ENCODE measurements around the gene NGEF. TPM values are rescaled to one million over a fixed set of nuclear protein-coding genes. Genes with fewer than 3 reads are reported as not detected.

The NGEF gene
- total RNA-seq, 2 donors from 2014 or later = 34.4 to 41.4 TPM

DNA sequence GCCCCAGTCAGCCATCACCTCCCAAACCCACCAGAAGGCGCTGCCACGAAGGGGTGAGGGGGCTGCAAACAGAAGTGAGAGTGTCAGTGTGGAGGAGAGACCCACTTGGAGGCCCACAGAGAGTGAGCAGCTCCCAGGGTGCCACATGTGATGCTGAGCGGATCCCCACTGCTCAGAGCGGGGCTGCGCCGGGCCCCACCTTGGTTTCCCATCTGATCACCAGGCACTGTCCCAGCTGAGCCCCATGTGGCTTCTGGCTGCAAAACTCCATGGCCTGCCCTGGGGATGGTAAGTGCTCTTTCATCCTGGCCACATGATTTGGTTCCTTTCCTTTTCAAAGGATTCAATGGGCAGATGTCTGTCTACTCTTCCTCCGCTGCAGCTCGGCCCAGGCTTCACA lies 119.2 kb downstream of the NGEF start:
- intact Hi-C loops (cut with DNase I, micrococcal nuclease) = no loop called here
- DNase-seq (no peak), ATAC-seq (no peak)

DNA sequence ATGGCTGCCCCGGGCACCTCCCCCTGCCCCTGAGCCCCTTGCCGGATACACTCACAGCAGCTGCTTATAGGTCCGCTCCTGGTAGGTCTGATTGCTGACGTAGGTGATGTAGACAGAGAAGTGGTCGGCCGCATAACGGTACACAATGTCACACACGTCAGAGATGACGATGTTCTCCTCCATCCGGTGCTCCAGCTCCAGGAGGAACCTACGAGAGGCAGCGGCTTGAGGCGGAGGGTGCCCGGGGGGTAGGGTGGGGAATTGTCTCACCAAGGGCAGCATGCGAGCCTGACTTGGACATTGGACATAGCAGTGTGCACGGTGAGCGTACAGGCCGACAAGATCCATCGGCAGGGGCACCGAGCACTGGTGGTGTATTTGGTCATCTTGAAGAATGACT lies 120.2 kb downstream of the NGEF start:
- intact Hi-C loops (cut with DNase I, micrococcal nuclease) = no loop called here
- no peak for ATAC-seq
- DNase-seq = no peak

DNA sequence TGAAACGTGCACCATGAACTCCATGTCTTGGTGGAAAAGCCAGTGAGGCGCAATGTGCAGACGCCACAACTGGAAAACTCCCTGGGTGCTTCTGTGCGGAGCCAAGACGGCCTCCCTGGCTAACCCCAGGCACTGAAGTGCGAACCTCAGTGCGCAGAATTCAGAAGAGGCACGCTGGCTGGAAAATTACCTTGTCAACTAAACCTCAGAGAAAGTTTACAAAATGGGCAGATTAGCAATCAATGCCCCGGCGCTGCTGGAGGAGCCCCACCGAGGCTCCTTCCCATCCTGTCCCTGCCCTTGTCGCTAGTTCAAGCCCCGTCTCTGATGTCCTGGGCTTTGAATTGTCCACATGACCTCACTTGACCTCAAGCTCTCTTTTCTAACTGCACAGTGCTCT lies 120.8 kb downstream of the NGEF start:
- intact Hi-C loops (cut with DNase I, micrococcal nuclease) = no loop called here
- ATAC-seq = no peak
- no peak for DNase-seq

DNA sequence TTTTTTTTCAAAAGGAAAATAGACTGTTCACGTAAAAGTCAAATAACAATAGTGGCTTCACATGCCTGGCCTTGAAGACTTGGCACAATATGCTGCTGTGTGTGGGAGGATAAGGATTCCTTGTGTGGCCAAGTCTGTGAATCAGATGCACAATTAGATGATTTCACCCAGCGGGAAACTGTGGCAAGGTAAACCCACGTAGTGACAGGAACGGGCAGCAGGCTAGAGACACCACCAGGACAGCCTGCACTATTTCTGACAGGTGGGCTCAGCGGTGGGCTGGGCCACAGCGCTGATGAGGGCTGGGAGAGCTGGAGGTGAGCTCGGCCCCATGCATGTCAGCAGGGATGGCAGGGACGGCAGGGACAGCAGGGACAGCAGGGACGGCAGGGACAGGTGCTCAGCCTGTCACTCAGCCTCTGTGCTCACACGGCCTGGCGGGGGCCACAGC lies 121.4 kb downstream of the NGEF start:
- no peak for ATAC-seq
- intact Hi-C loops (cut with DNase I, micrococcal nuclease) = no loop called here
- no peak for DNase-seq

DNA sequence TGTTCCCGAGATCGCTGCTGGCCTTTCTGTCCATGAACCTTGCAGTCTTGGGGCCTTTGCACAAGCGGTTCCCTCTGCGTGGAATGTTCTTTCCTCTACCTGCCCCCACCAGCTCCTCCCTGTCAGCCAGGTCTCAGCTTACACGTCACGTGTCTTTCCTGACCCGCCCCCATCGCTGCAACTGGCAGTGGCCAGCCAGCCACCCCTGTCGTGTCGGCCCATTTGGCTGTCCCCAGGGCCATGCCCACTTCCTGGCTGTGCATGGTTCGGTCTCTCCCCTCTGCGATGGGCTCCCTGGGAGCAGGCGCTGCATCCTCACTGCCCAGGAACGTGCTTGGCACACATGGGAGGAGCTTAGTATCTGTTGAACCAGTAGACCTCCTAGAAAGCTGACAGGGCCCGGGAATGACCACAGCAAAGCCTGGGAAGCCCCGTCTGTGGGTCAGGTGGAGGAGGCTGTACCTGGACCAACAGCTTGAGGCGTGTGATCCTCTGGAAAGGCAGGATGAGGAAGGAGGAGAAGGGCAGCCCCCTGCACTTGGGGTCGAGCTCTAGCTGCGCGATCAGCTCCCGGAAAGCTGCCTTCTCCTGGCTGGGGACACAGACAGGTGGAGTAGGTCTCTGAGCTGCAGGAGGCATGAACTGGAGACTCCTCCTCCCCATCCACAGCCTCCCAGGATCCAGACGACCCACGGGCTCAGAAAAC lies 122.0 kb downstream of the NGEF start:
- DNase-seq (no peak), ATAC-seq (no peak)
- intact Hi-C loops (cut with DNase I, micrococcal nuclease) = no loop called here

DNA sequence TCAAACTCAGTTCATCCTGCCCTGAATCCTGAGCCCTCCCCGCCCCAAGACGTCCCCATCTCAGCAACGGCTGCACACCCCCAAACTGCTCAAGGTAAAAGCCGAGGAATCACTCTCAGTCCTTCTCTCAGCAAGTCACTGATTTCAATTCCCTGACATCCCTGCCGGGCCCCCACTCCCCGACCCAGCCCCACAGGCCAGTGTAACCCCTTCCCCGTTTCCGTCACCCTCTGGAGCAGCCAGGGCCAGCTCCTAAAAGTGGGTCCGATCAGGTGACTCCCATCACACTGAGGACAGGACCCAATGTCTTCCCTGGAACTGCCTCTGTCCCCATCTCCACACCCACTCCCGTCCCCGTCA lies 122.5 kb downstream of the NGEF start:
- DNase-seq (no peak), ATAC-seq (no peak)
- intact Hi-C loops (cut with DNase I, micrococcal nuclease) = no loop called here

DNA sequence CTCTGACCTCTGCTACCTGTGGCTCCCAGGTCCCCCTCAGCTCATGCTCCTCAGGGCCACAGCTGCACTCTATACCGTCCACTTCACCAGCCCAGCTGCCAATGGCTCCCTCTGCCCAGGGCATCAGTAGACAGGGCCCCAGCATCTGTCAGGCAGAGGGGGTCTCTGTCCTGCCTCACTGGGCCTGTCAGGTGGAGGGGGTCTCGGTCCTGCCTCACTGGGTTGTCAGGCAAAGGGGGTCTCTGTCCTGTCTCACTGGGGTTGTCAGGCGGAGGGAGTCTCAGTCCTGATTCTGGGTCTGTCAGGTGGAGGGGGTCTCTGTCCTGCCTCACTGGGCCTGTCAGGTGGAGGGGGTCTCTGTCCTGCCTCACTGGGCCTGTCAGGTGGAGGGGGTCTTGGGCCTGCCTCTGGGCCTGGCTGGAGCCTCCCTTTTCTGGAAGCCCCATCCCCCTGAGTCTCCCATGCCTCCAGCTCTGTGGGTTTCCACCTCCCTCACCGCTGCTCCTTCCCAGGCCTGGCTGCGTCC lies 123.1 kb downstream of the NGEF start:
- intact Hi-C loops (cut with DNase I, micrococcal nuclease) = no loop called here
- DNase-seq (no peak), ATAC-seq (no peak)

DNA sequence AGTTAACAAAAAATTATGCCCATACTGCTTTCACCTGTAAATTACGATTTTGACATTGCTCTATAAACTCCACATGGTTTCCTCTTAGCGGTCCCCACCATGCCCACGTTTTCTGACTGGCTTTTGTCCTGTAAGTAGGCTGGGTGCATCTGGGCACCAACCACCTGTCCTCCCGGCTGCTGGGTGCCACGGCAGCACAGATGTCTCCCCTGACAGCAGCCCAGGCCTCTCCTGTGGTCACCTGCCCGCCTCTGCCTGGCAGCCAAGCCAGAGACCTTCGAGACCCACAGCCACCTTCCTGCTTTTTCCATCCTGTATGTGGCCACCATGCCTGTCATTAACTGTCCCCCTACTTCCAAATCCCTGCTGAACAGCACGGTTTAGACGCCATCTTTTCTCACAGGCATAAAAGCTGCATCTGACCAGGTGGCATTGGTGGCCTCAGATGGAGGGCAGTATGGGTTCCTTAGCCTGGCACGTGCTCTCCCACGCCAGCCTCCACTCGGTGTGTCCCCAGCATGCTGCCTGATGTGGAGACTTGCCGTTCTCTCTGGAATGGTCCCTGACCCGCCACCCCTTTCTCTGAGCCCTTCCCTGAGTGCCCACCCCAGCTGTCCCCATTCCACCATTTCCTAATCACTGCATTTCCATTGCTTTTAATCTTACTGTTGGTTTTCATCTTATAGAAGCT lies 124.1 kb downstream of the NGEF start:
- ATAC-seq = no peak
- DNase-seq = no peak
- intact Hi-C loops (cut with DNase I, micrococcal nuclease) = no loop called here

DNA sequence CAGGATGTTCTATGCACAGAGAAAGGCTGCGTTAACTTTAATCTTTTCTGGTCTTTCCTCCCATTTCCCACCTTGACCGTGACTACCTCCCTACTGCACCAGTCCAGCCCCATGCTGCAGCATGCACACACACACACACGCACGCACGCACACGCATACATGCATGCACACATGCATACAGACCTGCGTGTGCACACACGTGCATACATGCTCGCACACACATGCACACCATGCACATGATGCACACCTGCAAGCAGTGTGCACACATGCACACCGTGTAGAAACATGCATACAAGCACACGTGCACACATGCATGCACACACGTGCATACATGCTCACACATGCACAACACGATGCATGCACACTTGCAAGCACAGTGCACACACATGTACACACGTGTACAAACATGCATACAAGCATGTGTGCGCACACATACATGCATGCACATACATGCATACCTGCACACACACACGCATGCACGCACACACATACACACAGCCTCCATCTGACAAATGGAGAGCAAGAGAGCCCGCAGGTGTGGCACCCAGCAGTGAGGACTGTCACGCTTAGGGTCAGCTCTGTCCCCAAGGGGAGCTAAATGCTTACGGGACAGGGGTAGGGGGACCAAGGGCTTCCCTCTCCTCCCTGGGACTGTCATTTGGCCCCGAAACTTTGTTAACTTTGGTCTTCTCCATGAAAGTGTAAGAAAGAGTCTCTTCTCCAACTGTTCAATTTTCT lies 124.8 kb downstream of the NGEF start:
- ATAC-seq (no peak), DNase-seq (no peak)
- intact Hi-C loops (cut with DNase I, micrococcal nuclease) = no loop called here

DNA sequence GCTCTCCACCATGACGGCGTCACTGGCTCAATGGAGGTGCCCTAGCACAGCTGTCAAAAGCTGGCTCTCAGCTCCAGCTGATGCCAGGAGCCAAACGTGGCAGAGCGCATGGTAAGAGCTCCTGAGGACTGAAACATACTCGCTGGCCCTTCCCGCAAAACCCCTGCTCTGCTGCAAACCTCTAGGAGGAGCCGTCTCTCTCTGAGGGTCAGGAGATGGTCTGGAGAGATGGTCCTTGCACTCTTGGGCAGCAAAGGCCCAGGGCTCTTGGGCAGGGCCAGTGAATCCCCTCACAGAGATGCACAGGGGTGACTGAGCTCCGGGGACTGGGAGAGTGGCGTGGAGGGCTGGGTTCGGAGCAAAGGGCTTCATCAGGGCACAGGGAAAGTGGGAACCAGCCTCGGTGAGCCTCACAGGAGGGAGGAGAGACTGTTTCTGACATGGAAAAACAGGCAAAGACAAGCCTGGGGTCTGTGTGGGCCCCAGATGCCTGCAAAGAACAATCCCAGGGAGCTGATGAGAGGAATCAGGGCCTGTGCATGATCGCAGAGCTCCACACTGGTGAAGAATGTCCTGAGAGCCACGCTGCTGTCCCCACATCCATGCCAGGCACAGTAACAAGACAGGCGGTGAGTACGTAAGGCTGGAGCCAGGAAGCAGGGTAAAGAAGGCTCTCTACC lies 125.7 kb downstream of the NGEF start:
- intact Hi-C loops (cut with DNase I, micrococcal nuclease) = no loop called here
- ATAC-seq (no peak), DNase-seq (no peak)

DNA sequence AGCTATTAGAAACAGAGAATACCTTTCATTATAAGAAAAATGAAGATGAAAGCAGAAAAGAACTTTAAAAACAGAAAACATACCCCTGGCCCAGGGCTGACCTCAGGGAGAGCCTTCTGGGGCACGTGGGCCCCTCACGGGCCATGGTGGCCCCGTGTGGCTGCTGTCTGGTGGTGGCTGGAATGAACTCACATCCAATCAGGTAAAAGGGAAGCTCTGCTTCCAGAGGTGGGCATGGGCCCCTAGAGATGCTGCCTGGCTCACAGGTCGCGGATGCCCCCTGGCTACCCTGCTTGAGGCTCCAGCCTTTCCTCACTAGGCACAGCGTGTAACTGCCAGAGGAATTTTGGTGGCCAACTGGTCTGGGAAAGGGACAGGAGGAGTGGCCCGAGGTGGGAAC lies 126.4 kb downstream of the NGEF start:
- no peak for DNase-seq
- ATAC-seq = no peak
- intact Hi-C loops (cut with DNase I, micrococcal nuclease) = no loop called here

DNA sequence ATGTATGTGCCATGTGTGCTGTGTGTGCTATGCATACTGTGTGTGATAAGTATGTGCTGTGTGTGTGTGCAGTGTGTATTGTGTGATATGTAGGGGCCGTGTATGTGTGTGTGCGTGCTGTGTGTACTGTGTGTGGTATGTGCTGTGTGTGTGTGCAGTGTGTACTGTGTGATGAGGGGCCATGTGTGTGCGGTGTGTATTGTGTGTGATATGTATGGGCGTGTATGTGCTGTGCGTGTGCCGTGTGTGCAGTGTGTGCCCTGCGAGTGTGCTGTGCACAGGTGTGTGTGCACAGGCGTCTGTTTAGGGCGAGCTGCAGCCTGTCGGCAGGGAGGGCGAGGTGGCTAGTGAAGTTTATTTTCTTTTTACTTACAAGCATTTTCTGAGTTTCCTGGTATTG lies 126.9 kb downstream of the NGEF start:
- ATAC-seq (no peak), DNase-seq (no peak)
- intact Hi-C loops (cut with DNase I, micrococcal nuclease) = no loop called here

DNA sequence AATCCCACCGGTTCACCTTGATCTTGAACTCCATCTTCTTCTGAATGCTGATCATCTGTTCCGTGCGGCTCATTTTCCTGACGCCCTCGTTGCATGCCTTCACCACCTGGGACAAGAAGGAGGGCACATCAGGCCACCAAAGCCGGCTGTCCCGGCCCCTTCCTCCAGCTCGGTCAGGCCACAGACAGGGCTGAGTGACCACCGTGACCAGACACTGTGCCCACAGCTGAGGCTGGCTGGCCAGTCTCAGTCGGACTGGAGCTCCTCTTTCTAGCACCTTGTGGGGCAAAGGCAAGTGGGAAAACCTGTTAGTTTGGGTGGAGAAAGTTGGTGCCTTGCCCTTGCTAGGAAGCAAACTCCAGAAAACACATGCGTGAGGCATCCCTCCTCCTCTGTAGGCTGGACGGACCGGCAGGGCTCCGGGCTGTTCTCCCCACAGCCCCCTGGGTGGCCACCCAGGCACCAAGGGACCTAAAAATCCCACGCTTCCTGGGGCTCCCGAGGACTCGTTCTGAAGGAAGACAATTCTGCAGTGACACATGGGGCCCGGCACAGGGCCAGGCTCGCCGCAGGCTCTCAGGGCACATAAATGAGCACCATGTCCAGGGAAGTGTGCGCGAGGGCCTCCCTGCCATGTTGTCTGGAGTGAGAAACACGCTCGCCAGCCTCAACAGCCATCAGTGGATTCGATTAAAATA lies 127.6 kb downstream of the NGEF start:
- DNase-seq (no peak), ATAC-seq (no peak)
- intact Hi-C loops (cut with DNase I, micrococcal nuclease) = no loop called here

DNA sequence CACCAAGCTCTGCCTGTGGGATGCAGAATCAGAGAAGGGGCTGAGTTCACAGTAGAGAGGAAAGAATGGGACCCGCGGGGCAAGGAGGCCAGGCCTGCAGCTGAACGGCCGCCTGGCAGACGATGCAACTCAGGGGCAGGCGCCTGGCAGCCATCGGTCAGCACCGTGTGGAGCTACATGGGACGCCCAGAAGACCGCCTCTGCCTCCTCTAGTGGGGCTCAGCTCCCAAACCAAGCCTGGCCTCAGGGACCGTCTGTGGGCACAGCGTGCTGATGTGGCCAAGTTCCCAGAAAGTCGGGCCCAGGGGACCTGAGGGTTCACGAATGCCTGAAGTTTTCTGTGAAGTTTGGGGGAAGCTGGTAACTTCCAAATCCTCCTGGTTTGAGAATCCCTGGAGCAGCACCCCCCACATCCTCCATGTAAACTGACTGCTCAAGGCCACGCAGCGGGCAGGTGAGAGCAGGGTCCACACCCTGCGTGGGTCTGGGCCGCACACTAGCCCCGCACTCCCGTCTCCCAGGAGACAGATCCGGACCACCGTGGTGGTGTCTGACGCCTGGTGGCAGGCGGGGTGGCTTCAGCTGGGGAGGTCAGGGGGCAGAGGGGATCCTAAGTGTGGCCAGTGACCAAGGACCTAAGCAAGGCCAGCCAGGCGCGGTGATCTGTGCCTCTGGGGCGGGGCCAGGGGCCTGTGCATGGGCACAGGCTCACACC lies 128.3 kb downstream of the NGEF start:
- no peak for ATAC-seq
- intact Hi-C loops (cut with DNase I, micrococcal nuclease) = no loop called here
- no peak for DNase-seq

DNA sequence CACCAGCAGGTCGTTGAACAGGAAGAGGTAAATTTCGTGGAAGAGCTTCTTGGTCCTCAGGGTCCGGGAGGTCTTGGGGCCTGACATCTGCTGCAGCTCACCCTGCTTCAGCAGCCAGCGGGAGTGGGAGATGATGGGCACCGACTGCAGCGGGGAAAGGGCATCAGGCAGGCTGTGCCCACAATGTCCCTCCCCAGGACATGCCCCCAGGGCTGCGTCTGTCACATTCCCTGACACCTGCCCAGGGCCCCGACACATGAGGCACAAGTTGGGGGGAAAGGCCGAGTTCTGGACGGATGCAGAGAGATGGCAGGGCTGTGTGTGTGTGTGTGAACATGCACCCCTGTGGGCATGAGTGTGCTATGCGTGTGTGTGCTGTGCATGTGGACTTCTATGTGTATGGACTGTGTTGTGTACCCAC lies 129.0 kb downstream of the NGEF start:
- intact Hi-C loops (cut with DNase I, micrococcal nuclease) = no loop called here
- no peak for DNase-seq
- ATAC-seq = no peak

DNA sequence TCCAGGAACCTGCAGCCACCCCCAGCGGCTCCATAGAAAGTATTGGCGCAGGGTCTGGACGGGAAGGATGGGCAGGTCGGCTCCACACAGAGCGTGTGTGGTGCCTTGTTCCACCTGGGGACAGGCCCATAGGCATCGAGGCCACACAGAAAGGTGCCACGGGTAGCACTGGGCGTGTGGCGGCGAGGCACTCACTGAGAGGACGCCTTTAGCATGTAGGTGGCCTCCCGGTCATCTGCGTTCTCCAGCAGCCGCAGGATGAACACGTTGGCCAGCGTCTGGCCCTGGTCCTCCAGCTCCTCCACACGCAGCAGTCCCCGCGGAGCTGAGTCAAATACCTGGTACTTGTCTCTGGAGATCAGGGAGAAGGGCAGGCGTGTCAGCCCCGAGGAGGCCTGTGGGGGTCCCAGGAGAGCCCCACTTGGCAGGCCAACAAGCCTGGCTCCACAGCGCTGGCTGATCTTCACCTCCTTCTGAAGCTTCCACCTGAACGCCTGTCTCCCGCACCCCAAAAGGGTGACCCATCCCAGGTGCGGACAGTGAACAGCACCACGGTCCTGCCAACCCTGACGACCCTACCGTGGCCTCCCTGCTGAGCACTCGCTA lies 129.8 kb downstream of the NGEF start:
- ATAC-seq (peak; percentile 6), DNase-seq (no peak)
- intact Hi-C loops (cut with DNase I, micrococcal nuclease) = no loop called here

DNA sequence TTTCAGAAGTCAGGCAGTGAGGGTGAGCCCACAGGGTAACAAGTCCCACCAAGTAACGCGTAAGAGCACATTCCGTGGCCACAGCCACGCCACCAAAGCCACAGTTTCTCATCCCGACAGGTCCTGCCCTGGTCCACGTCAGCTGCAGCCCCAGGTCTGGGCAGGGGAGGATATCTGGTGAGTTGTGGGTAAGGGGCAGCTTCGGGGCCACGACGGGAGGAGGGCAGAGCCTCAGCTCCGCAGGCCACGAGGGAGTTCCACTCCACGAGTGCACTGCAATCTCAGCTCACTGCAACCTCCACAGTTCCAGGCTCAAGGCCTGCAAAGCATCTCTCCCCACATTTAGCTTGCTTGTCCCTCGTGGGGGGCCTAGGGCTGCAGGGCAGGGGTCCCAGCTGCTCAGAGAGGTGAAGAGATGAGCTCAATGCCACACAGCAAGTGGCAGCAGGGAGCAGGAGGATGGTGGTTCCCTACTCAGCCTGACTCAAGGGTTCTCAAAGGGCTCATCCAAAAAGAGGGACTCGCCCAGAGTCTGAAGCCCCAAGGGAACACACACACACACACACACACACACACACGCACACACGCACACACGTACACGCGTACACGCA lies 130.4 kb downstream of the NGEF start:
- intact Hi-C loops (cut with DNase I, micrococcal nuclease) = no loop called here
- ATAC-seq = no peak
- no peak for DNase-seq

All from left colon (tissue), 2 donors.